Keratinocyte (primary cell): ENCODE data around the gene TAF10. TPM values are rescaled to one million over a fixed set of nuclear protein-coding genes. Genes with fewer than 3 reads are reported as not detected.

Experiments used
- DNase-seq: peaks from one replicate; pipeline ENCODE4 v3.0.0-alpha.2; 2011; ENCODE audit warnings: low read depth, missing footprints, low spot score
- FAIRE-seq: peaks from 2 replicates; lab custom pipeline; 2011; peaks lifted over from hg19 to GRCh38; lab: Jason Lieb, UNC
- H2AFZ ChIP-seq: 2 replicates; pipeline ENCODE4 v1.6.0; 2012; ENCODE audit warnings: low read length, control low read depth, inconsistent platforms; ENCODE audit not compliant: control insufficient read depth
- H3K27ac ChIP-seq: 2 replicates; pipeline ENCODE4 v1.5.1; 2011; ENCODE audit warnings: low read length; ENCODE audit not compliant: control insufficient read depth, insufficient read depth
- H3K27me3 ChIP-seq: 3 replicates; pipeline ENCODE4 v1.6.0; 2011; ENCODE audit warnings: low read length; ENCODE audit not compliant: control insufficient read depth, insufficient read depth; ENCODE audit errors: extremely low read depth
- H3K36me3 ChIP-seq, 2 experiments: 2 replicates in 1 of 2; 3 replicates in 1 of 2; pipeline ENCODE4 v1.5.1; 2011; ENCODE audit warnings: low read length in 2 of 2, mild to moderate bottlenecking in 1 of 2; ENCODE audit not compliant: control insufficient read depth in 2 of 2, insufficient read depth in 2 of 2; ENCODE audit errors: extremely low read depth in 1 of 2
- H3K4me1 ChIP-seq: 3 replicates; pipeline ENCODE4 v1.5.1; 2011; ENCODE audit warnings: low read length; ENCODE audit not compliant: control insufficient read depth, insufficient read depth; ENCODE audit errors: extremely low read depth
- H3K4me2 ChIP-seq: 3 replicates; pipeline ENCODE4 v1.6.0; 2011; ENCODE audit warnings: low read depth, low read length; ENCODE audit not compliant: control insufficient read depth, insufficient read depth; ENCODE audit errors: extremely low read depth
- H3K4me3 ChIP-seq, 3 experiments: fragments of 200-600 bp in 1 of 3; sonication (generic) in 1 of 3; 2 replicates in 2 of 3; 3 replicates in 1 of 3; pipeline ENCODE4 v1.5.1; 2011 to 2016; ENCODE audit warnings: low read length in 3 of 3, mild to moderate bottlenecking in 3 of 3, control low read depth in 2 of 3, inconsistent platforms in 1 of 3, low read depth in 1 of 3, mixed read lengths in 1 of 3, mixed run types in 1 of 3, moderate library complexity in 1 of 3; ENCODE audit not compliant: control insufficient read depth in 2 of 3, insufficient read depth in 2 of 3; ENCODE audit errors: extremely low read depth in 1 of 3
- H3K79me2 ChIP-seq: 2 replicates; pipeline ENCODE4 v1.6.0; 2012; ENCODE audit warnings: low read length; ENCODE audit not compliant: control insufficient read depth, insufficient read depth
- H3K9ac ChIP-seq: 3 replicates; pipeline ENCODE4 v1.6.0; 2011; ENCODE audit warnings: low read length; ENCODE audit not compliant: control insufficient read depth, insufficient read depth; ENCODE audit errors: extremely low read depth
- H3K9me1 ChIP-seq: 3 replicates; pipeline ENCODE4 v1.6.0; 2011; ENCODE audit warnings: low read length; ENCODE audit not compliant: control insufficient read depth, insufficient read depth; ENCODE audit errors: extremely low read depth
- H3K9me3 ChIP-seq: 2 replicates; pipeline ENCODE4 v1.5.1; 2012; ENCODE audit warnings: low read depth, low read length; ENCODE audit not compliant: control insufficient read depth
- H4K20me1 ChIP-seq: 3 replicates; pipeline ENCODE4 v1.6.0; 2011; ENCODE audit warnings: low read length; ENCODE audit not compliant: control insufficient read depth, insufficient read depth; ENCODE audit errors: extremely low read depth
- CTCF ChIP-seq, 3 experiments: IDR thresholded peaks in 1 of 3; conservative IDR thresholded peaks in 1 of 3; optimal IDR thresholded peaks in 1 of 3; 2 replicates in 2 of 3; 3 replicates in 1 of 3; pipeline versions ENCODE3 to v1.5.1; 2011; ENCODE audit warnings: low read length in 3 of 3, mild to moderate bottlenecking in 3 of 3, moderate library complexity in 2 of 3, control low read depth in 1 of 3, inconsistent platforms in 1 of 3; ENCODE audit not compliant: insufficient read depth in 2 of 3; ENCODE audit errors: extremely low read depth in 1 of 3
- EZH2 ChIP-seq: IDR thresholded peaks from one replicate; pipeline ENCODE4 v1.6.1; 2012; ENCODE audit warnings: inconsistent platforms, mild to moderate bottlenecking, low read length, moderate library complexity
- dilution Hi-C: fragments of 300-500 bp; cut with MboI; formaldehyde crosslinking; loops from one replicate; pipeline ENCODE4 v1.7.0; 2020; ENCODE audit warnings: low sequenced_read_pairs; ENCODE audit not compliant: extremely low pct_ligation_motif_present
- polyA plus RNA-seq, 5 experiments: library from polyadenylated mRNA; depleted of rRNA in 3 of 5; stranded (reverse) in 3 of 5; stranded (forward) in 1 of 5; unstranded in 1 of 5; fragments of >200 nt; gene quantifications; 1 replicate in 1 of 5; 2 replicates in 3 of 5; 3 replicates in 1 of 5; pipeline versions ENCODE4 v1.2.1 to v1.2.3, GENCODE V29; 2011 to 2012; ENCODE audit warnings: missing spikeins in 2 of 5, low read depth in 1 of 5, low replicate concordance in 1 of 5

TAF10 gene
- polyA plus RNA-seq, 1 donor (not counting 4 experiments of a cell fraction or from before 2014, with no cell fraction given) = 165 TPM

- TF ChIP-seq CTCF (optimal IDR thresholded peaks at IDR 0.05 in 1 of 3, IDR thresholded peaks at IDR 0.05 in 1 of 3, conservative IDR thresholded peaks at IDR 0.05 in 1 of 3; ENCODE audit: extremely low read depth in 1 of 3, insufficient read depth in 2 of 3, low read length in 3 of 3) (no peak), EZH2 (no peak)
- Histone ChIP-seq H3K36me3 (peaks cover 35 to 43% of the 10 kb centered on the region in 2 experiments), H2AFZ (no peak overlapping the region), H3K27ac (peak overlapping the region; percentile 88), H3K4me1 (peaks cover 41% of the 10 kb centered on the region), H3K9ac (peak overlapping the region; percentile 94), H3K27me3 (no peaks in the 10 kb centered on the region), H3K9me1 (no peaks in the 10 kb centered on the region), H3K4me2 (peak overlapping the region; percentile 99), H4K20me1 (no peaks in the 10 kb centered on the region), H3K9me3 (no peaks in the 10 kb centered on the region), H3K4me3 (peak overlapping the region; percentile 79 to 98 (median 97)), H3K79me2 (peaks cover 78% of the 10 kb centered on the region)
- DNase-seq (no peak), FAIRE-seq (no peak)
- dilution Hi-C loops = no loop called here
Observed at GRCh38 chr11:6604790-6605189, 7.2 kb downstream of the TAF10 start.

- Histone ChIP-seq H3K9me1 (no peaks in the 10 kb centered on the region), H3K4me3 (peak overlapping the region; percentile 79 to 98 (median 97)), H3K4me2 (peak overlapping the region; percentile 99), H3K27ac (peak overlapping the region; percentile 88), H3K4me1 (peaks cover 41% of the 10 kb centered on the region), H2AFZ (peak overlapping the region; percentile 94), H3K36me3 (peaks cover 33 to 42% of the 10 kb centered on the region in 2 experiments), H3K79me2 (peaks cover 82% of the 10 kb centered on the region), H4K20me1 (no peaks in the 10 kb centered on the region), H3K9me3 (no peaks in the 10 kb centered on the region), H3K27me3 (no peaks in the 10 kb centered on the region), H3K9ac (peak overlapping the region; percentile 94)
- TF ChIP-seq CTCF (optimal IDR thresholded peaks at IDR 0.05 in 1 of 3, IDR thresholded peaks at IDR 0.05 in 1 of 3, conservative IDR thresholded peaks at IDR 0.05 in 1 of 3; ENCODE audit: extremely low read depth in 1 of 3, insufficient read depth in 2 of 3, low read length in 3 of 3) (peak in 2 of 3 experiments; percentile 9 to 45), EZH2 (no peak)
- FAIRE-seq = no peak
- DNase-seq = no peak
- dilution Hi-C loops = no loop called here
Observed at GRCh38 chr11:6604081-6604626, 7.9 kb downstream of the TAF10 start.
